ENCODE data around the gene ESPN.
"Not testable (repeated sequence)": the region's sequence is repeated elsewhere in the genome, so short reads cannot be mapped to it uniquely, and the experiment has no call there.

The ESPN gene

DNA sequence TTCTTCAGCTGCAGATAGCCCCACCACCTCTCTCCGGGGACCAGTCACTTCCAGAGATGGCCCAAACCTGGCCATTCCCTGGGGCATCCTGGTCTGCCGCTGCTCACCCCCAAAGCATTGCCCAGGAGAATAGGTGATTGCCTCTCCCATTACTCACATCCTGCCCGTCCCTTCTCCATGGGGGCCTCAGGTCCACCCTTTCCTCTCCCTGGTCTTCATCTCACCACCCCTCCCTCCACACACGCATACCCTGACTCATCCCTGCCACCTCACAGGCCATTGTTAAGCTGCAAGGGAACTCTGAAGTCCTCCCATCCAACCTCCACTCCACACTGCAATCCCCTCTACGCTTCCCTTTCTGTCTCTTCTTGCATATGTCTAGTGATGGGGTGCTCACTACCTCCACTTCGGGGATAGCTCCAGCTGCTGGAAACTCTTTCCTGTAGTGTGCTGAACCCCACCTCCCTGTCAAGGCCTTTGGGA, 66.9 kb downstream of the ESPN start, which contains the start of gene PLEKHG5:
TSS of gene PLEKHG5 (minus strand) at position 188 of the 483 bp plus-strand sequence. CDS start 14,096 bp downstream, outside the sequence.
- Histone ChIP-seq H3K36me3 (ENCODE audit: control insufficient read depth, insufficient read depth, low read length) (no peaks in the 10 kb centered on the region), H3K27me3 (replicated peaks; ENCODE audit: control insufficient read depth, insufficient read depth, low read length) (no peaks in the 10 kb centered on the region; the same call in 1 of the 2 replicates), H3K4me3 (replicated peaks; ENCODE audit: low read depth, low read length) (peak within 1 kb of the TSS; percentile 80)
- DNase-seq (ENCODE audit: extremely low read depth, insufficient read length): no peak
- TF ChIP-seq, protein P1, sequence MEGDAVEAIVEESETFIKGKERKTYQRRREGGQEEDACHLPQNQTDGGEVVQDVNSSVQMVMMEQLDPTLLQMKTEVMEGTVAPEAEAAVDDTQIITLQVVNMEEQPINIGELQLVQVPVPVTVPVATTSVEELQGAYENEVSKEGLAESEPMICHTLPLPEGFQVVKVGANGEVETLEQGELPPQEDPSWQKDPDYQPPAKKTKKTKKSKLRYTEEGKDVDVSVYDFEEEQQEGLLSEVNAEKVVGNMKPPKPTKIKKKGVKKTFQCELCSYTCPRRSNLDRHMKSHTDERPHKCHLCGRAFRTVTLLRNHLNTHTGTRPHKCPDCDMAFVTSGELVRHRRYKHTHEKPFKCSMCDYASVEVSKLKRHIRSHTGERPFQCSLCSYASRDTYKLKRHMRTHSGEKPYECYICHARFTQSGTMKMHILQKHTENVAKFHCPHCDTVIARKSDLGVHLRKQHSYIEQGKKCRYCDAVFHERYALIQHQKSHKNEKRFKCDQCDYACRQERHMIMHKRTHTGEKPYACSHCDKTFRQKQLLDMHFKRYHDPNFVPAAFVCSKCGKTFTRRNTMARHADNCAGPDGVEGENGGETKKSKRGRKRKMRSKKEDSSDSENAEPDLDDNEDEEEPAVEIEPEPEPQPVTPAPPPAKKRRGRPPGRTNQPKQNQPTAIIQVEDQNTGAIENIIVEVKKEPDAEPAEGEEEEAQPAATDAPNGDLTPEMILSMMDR (IDR thresholded peaks at IDR 0.05; ENCODE audit: insufficient read depth, low read length, poor library complexity, severe bottlenecking): no peak

DNA sequence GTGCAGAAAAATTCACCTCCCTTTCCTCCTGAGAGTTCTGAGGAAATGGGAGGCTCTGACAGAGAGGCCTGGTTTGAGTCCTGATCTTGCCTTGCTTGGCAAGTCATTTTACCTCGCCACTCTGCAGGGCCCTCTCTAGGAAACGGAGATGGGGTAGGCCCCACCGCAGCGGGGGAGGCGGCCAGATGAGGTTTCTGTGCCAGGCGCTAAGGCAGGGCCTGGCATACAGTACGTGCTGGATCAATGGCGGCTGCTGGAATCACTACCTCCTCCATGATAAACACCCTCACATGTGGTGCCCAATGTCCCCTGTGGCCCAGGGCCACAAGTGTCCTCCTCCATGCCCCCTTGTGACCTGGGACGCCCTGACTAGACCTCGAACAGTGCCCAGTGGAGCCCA, 67.4 kb downstream of the ESPN start:
- Histone ChIP-seq H3K4me3 (replicated peaks; ENCODE audit: low read depth, low read length) (no peak overlapping the region), H3K36me3 (ENCODE audit: control insufficient read depth, insufficient read depth, low read length) (no peaks in the 10 kb centered on the region), H3K27me3 (replicated peaks; ENCODE audit: control insufficient read depth, insufficient read depth, low read length) (no peaks in the 10 kb centered on the region; the same call in 1 of the 2 replicates)
- TF ChIP-seq, protein P1 (IDR thresholded peaks at IDR 0.05; ENCODE audit: insufficient read depth, low read length, poor library complexity, severe bottlenecking): no peak
- DNase-seq (ENCODE audit: extremely low read depth, insufficient read length): no peak

GRCh38 chr1:6493834-6494223, 69.3 kb downstream of the ESPN start:
- not testable (repeated sequence) for DNase-seq (ENCODE audit: extremely low read depth, insufficient read length); H3K36me3 ChIP-seq (ENCODE audit: control insufficient read depth, insufficient read depth, low read length); H3K4me3 ChIP-seq (replicated peaks; ENCODE audit: low read depth, low read length); H3K27me3 ChIP-seq (replicated peaks; ENCODE audit: control insufficient read depth, insufficient read depth, low read length)

DNA sequence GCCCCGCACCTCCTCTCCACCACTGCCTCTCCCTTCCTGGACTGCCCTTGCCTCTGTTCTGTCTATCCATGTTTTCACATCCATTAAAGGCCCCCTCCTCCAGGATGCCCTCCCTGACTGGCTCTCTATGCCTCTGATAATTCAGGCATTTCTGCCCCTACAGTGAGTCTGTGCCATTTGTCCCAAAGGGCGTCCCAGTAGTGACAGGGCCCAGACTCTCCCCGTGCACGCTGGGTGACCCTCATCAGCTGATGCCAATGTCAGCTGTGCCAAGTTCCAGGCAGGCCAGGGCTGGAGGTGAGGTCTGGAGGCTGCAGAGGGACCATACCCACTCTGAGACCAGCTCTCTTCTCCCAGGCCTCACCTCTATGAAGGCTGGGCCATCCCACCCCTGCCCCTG, 70.1 kb downstream of the ESPN start:
- Histone ChIP-seq H3K36me3 (ENCODE audit: control insufficient read depth, insufficient read depth, low read length) (no peaks in the 10 kb centered on the region), H3K27me3 (replicated peaks; ENCODE audit: control insufficient read depth, insufficient read depth, low read length) (no peaks in the 10 kb centered on the region; the same call in 1 of the 2 replicates), H3K4me3 (replicated peaks; ENCODE audit: low read depth, low read length) (no peak overlapping the region)
- TF ChIP-seq, protein P1 (IDR thresholded peaks at IDR 0.05; ENCODE audit: insufficient read depth, low read length, poor library complexity, severe bottlenecking): no peak
- no peak for DNase-seq (ENCODE audit: extremely low read depth, insufficient read length)

- Histone ChIP-seq H3K4me3 (replicated peaks; ENCODE audit: low read depth, low read length) (no peak overlapping the region), H3K27me3 (replicated peaks; ENCODE audit: control insufficient read depth, insufficient read depth, low read length) (no peaks in the 10 kb centered on the region; the same call in 1 of the 2 replicates), H3K36me3 (ENCODE audit: control insufficient read depth, insufficient read depth, low read length) (no peaks in the 10 kb centered on the region)
- TF ChIP-seq, protein P1 (IDR thresholded peaks at IDR 0.05; ENCODE audit: insufficient read depth, low read length, poor library complexity, severe bottlenecking): no peak
- DNase-seq (ENCODE audit: extremely low read depth, insufficient read length): no peak
These were observed 70.5 kb downstream of the ESPN start for GRCh38 chr1:6495041-6495441.

DNA sequence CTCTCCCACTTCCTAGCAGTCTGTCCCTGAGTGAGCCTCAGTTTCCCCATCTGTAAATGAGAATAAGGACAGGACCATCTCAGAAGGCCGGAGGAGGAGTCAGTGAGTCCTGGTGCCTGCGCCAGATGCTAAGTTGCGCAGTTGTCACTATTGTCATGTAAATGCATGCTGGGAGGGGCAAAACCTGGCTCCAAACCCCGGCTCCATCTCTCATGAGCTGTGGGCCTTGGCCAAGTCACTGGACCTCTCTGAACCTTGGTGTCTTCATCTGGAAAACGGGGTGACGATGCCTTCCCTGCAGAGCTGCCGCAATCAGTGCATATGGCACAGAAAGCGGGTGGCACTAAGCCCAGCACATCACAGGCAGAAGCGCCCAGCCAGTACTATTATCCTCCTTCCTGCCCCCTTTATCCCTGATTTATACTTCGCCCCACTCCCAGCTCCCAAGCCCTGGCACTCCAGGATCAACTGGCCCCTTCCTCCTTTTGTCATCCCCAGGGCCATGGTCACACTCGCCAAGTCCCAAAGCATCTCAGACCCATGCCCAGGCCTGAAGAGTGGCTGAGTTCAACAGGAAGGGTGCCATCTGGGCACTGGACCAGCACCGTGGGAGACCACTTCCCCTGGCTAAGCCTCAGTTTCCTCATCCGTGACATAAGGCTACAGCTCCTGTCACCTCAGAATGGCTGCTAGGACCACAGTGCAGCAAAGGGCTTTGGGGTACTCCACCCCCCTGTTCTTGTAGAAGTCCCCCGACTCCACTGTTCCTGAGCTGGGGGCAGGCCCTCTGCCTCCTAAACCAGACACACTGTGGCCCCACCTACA, 71.2 kb downstream of the ESPN start:
- no peaks in the 10 kb centered on the region; the same call in 1 of the 2 replicates for H3K27me3 ChIP-seq (replicated peaks; ENCODE audit: control insufficient read depth, insufficient read depth, low read length)
- H3K36me3 ChIP-seq (ENCODE audit: control insufficient read depth, insufficient read depth, low read length): no peaks in the 10 kb centered on the region
- DNase-seq (ENCODE audit: extremely low read depth, insufficient read length): no peak
- no peak overlapping the region for H3K4me3 ChIP-seq (replicated peaks; ENCODE audit: low read depth, low read length)
- TF ChIP-seq, protein P1 (IDR thresholded peaks at IDR 0.05; ENCODE audit: insufficient read depth, low read length, poor library complexity, severe bottlenecking): no peak
